HL-60/S4 treated with retinoic acid at 250 ng/mL for 4 days and 3 days (cell line): ENCODE results near the gene RHCG.

Source experiments
- in situ Hi-C: fragments of 300-500 bp; cut with MboI; formaldehyde crosslinking; loops from 2 replicates; pipeline ENCODE4 v1.7.0; 2022; ENCODE audit warnings: low sequenced_read_pairs

RHCG gene

GRCh38 chr15:89504166-89504565 is 7.8 kb upstream of the RHCG start:
- in situ Hi-C loops: no loop called here

- in situ Hi-C loops: no loop called here
These were observed 6.6 kb upstream of the RHCG start for GRCh38 chr15:89502867-89503595.

GRCh38 chr15:89501646-89502045 is 5.3 kb upstream of the RHCG start:
- in situ Hi-C loops: no loop called here

GRCh38 chr15:89500397-89501270 is 4.3 kb upstream of the RHCG start:
- in situ Hi-C loops: no loop called here

- in situ Hi-C loops: no loop called here
These were observed 2.8 kb upstream of the RHCG start for GRCh38 chr15:89499156-89499555.

GRCh38 chr15:89498574-89498906 is 2.2 kb upstream of the RHCG start:
- in situ Hi-C loops: no loop called here

GRCh38 chr15:89497231-89497630 is 848 bp upstream of the RHCG start:
- in situ Hi-C loops: no loop called here

- in situ Hi-C loops: no loop called here
These were observed 691 bp downstream of the RHCG start for GRCh38 chr15:89495638-89496145.

GRCh38 chr15:89494941-89495637 is 1.3 kb downstream of the RHCG start:
- in situ Hi-C loops: no loop called here

GRCh38 chr15:89494031-89494430 is 2.4 kb downstream of the RHCG start:
- in situ Hi-C loops: no loop called here

GRCh38 chr15:89492934-89493631 is 3.3 kb downstream of the RHCG start:
- in situ Hi-C loops: no loop called here

GRCh38 chr15:89492111-89492641 is 4.2 kb downstream of the RHCG start:
- in situ Hi-C loops: no loop called here

- in situ Hi-C loops: no loop called here
These were observed 5.5 kb downstream of the RHCG start for GRCh38 chr15:89490814-89491315.

GRCh38 chr15:89490081-89490813 is 6.1 kb downstream of the RHCG start:
- in situ Hi-C loops: no loop called here

GRCh38 chr15:89489376-89489775 is 7.0 kb downstream of the RHCG start:
- in situ Hi-C loops: no loop called here

GRCh38 chr15:89487791-89488190 is 8.6 kb downstream of the RHCG start:
- in situ Hi-C loops: no loop called here

- in situ Hi-C loops: no loop called here
These were observed 9.7 kb downstream of the RHCG start for GRCh38 chr15:89486726-89487050.

GRCh38 chr15:89483079-89483478 is 13.3 kb downstream of the RHCG start:
- in situ Hi-C loops: no loop called here

- in situ Hi-C loops: no loop called here
These were observed 14.2 kb downstream of the RHCG start for GRCh38 chr15:89482139-89482538.

GRCh38 chr15:89480505-89480904 is 15.9 kb downstream of the RHCG start:
- in situ Hi-C loops: no loop called here
